HG02678 (cell line): Measurements from ENCODE around the gene NTRK2.

Experiments used
- ATAC-seq: cut with Tn5 transposase; IDR thresholded peaks from one replicate; pipeline ENCODE4 v1.9.1; 2021; ENCODE audit warnings: mild to moderate bottlenecking, moderate library complexity; ENCODE audit not compliant: unreplicated experiment

The NTRK2 gene

GRCh38 chr9:84926793-84927192, 257.3 kb downstream of the NTRK2 start:
- no peak for ATAC-seq

GRCh38 chr9:84928419-84928818, 258.9 kb downstream of the NTRK2 start:
- ATAC-seq, result no peak

- ATAC-seq, result no peak
These were observed 259.5 kb downstream of the NTRK2 start for GRCh38 chr9:84929068-84929467.

GRCh38 chr9:84932915-84933527, 263.5 kb downstream of the NTRK2 start:
- ATAC-seq, result no peak

- no peak for ATAC-seq
These were observed 266.1 kb downstream of the NTRK2 start for GRCh38 chr9:84935528-84936117.

GRCh38 chr9:84937180-84937579, 267.7 kb downstream of the NTRK2 start:
- ATAC-seq, result no peak

GRCh38 chr9:84937581-84937980, 268.1 kb downstream of the NTRK2 start:
- ATAC-seq, result no peak

GRCh38 chr9:84939774-84940173, 270.2 kb downstream of the NTRK2 start:
- no peak for ATAC-seq

- ATAC-seq, result no peak
These were observed 270.8 kb downstream of the NTRK2 start for GRCh38 chr9:84940294-84940693.

GRCh38 chr9:84941792-84942191, 272.3 kb downstream of the NTRK2 start:
- no peak for ATAC-seq

GRCh38 chr9:84943482-84944050, 274.0 kb downstream of the NTRK2 start:
- no peak for ATAC-seq

- ATAC-seq, result no peak
These were observed 276.5 kb downstream of the NTRK2 start for GRCh38 chr9:84945878-84946538.

GRCh38 chr9:84947412-84947972, 278.0 kb downstream of the NTRK2 start:
- no peak for ATAC-seq

GRCh38 chr9:84949258-84949657, 279.7 kb downstream of the NTRK2 start:
- no peak for ATAC-seq

GRCh38 chr9:84949971-84950370, 280.4 kb downstream of the NTRK2 start:
- no peak for ATAC-seq

- no peak for ATAC-seq
These were observed 281.6 kb downstream of the NTRK2 start for GRCh38 chr9:84950879-84951811.

- no peak for ATAC-seq
These were observed 283.8 kb downstream of the NTRK2 start for GRCh38 chr9:84953252-84953773.

GRCh38 chr9:84953797-84954705, 284.5 kb downstream of the NTRK2 start:
- ATAC-seq, result peak; percentile 96

- no peak for ATAC-seq
These were observed 285.6 kb downstream of the NTRK2 start for GRCh38 chr9:84955155-84955554.
